Bronchial epithelial cell (primary cell): ENCODE measurements around the gene DMXL1. TPM values are rescaled to one million over a fixed set of nuclear protein-coding genes. Genes with fewer than 3 reads are reported as not detected.

ENCODE experiments used
- DNase-seq: peaks from one replicate; pipeline ENCODE4 v3.0.0-alpha.2; 2010; ENCODE audit warnings: low read depth
- FAIRE-seq: peaks from 2 replicates; lab custom pipeline; 2011; peaks lifted over from hg19 to GRCh38; lab: Jason Lieb, UNC
- H3K27me3 ChIP-seq: 2 replicates; pipeline ENCODE4 v1.5.1; 2011; ENCODE audit warnings: low read length; ENCODE audit not compliant: control insufficient read depth, insufficient read depth
- H3K36me3 ChIP-seq: 2 replicates; pipeline ENCODE4 v1.5.1; 2011; ENCODE audit warnings: low read length; ENCODE audit not compliant: control insufficient read depth, insufficient read depth
- H3K4me3 ChIP-seq: 2 replicates; pipeline ENCODE4 v1.5.1; 2011; ENCODE audit warnings: mild to moderate bottlenecking, low read depth, low read length, control low read depth
- total RNA-seq: library from RNA; depleted of rRNA; stranded (reverse); fragments of >200 nt; gene quantifications from 2 replicates; pipeline ENCODE4 v1.2.1, GENCODE V29; 2014
- TF ChIP-seq, protein P1 (sequence below): IDR thresholded peaks from 2 replicates; pipeline ENCODE4 v1.5.1; 2011; ENCODE audit warnings: mild to moderate bottlenecking, moderate library complexity, low read length, control low read depth, inconsistent platforms; ENCODE audit not compliant: insufficient read depth, severe bottlenecking

Gene DMXL1
- total RNA-seq, 1 donor from 2014 or later, result 32.1 TPM

DNA sequence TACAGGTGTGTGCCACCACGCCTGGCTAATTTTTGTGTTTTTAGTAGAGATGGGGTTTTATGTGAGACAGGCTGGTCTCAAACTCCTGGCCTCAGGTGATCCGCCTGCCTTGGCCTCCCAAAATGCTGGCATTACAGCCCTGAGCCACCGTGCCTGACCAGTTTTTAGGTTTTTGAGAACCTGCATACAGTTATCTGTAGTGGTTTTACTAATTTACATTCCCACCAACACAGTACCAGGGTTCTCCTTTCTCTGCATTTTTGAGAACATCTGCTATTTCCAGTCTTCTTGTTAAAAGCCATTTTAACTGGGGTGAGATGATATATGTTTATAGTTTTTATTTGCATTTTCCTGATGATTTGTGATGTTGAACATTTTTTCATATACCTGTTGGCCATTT lies 12.8 kb downstream of the DMXL1 start:
- FAIRE-seq, result no peak
- TF ChIP-seq, protein P1, sequence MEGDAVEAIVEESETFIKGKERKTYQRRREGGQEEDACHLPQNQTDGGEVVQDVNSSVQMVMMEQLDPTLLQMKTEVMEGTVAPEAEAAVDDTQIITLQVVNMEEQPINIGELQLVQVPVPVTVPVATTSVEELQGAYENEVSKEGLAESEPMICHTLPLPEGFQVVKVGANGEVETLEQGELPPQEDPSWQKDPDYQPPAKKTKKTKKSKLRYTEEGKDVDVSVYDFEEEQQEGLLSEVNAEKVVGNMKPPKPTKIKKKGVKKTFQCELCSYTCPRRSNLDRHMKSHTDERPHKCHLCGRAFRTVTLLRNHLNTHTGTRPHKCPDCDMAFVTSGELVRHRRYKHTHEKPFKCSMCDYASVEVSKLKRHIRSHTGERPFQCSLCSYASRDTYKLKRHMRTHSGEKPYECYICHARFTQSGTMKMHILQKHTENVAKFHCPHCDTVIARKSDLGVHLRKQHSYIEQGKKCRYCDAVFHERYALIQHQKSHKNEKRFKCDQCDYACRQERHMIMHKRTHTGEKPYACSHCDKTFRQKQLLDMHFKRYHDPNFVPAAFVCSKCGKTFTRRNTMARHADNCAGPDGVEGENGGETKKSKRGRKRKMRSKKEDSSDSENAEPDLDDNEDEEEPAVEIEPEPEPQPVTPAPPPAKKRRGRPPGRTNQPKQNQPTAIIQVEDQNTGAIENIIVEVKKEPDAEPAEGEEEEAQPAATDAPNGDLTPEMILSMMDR, result no peak

DNA sequence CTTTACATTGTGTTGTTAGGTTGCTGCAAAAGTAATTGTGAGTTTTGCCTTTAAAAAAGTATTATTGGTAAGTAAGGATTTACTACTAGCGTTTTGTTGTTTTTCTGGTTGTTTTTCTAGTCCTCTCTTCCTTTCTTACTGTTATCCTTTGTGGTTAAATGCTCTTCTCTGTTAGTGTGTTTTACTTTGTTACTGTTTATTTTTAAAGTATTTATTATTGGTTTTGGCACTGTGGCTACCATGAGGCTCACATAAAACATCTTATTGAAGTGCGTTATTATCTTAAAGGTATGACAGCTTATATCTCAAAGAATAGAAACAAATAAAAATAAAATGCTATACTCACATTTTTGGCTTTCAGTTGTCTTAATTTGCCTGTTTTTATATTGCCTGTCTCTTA lies 17.6 kb downstream of the DMXL1 start:
- Histone ChIP-seq H3K27me3 (no peaks in the 10 kb centered on the region), H3K36me3 (no peaks in the 10 kb centered on the region), H3K4me3 (no peak overlapping the region)
- TF ChIP-seq, protein P1, result no peak
- DNase-seq (no peak), FAIRE-seq (no peak)

More for the DNA sequence above, 12.8 kb downstream of the DMXL1 start:
- DNase-seq, result no peak
- Histone ChIP-seq H3K4me3 (no peak overlapping the region), H3K27me3 (no peaks in the 10 kb centered on the region), H3K36me3 (no peaks in the 10 kb centered on the region)

DNA sequence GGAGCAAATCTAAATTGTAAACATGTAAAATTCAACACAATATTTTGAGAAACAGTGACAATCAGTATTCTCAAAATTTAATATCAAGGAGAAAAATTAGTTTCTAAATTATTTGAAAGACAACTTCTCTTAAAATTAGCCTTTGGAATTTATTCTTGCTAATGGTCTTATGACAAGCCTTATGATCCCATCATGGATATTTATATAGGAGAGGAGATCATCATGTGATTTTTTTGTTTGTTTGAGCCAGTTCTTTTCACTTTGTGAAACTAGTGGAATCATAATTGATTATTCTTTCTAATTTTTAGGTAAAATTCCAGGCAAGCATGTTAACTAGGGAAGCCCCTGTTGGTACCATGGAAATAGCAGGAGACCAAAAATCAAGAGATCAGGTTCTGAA lies 24.7 kb downstream of the DMXL1 start:
- DNase-seq (no peak), FAIRE-seq (no peak)
- TF ChIP-seq, protein P1, result no peak
- peaks cover 1% of the 10 kb centered on the region for H3K36me3 ChIP-seq
- H3K4me3 ChIP-seq, result no peak overlapping the region
- no peaks in the 10 kb centered on the region for H3K27me3 ChIP-seq

DNA sequence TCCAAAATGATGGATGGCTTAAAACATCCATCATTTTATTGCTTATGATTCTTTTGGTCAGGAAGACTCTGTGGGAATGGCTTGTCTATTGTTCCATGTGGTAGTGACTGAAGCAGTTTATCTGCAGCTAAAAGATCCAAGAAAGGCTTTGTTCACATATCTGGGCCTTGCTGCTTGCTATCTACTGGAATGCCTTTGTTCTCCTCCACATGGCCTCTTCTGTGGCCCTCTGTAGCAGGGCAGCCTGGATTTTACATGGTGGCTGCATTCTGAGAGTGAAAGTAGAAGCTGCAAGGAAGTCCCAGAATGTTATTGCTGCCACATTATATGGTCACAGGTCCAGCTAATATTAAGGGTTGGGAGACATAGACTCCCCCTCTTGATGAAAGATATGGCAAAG lies 35.1 kb downstream of the DMXL1 start:
- FAIRE-seq, result no peak
- H3K27me3 ChIP-seq, result no peaks in the 10 kb centered on the region
- no peak for DNase-seq
- H3K36me3 ChIP-seq, result no peaks in the 10 kb centered on the region
- TF ChIP-seq, protein P1, result no peak
- H3K4me3 ChIP-seq, result no peak overlapping the region

DNA sequence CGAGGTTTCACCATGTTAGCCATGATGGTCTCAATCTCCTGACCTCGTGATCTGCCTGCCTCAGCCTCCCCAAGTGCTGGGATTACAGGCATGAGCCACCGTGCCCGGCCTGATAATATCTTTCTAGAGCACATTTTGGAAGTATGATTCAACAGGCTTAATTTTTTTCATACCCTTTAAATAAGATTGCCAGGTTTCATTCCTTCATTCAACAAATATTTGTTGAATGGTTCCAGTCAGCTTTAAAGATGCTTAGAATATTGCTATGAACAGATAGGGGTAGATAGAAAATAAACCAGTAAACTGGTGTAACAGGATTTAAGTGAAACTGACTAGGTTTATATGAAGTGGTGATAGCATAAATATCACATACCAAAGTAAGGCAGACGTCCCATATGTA lies 41.3 kb downstream of the DMXL1 start:
- FAIRE-seq, result no peak
- H3K27me3 ChIP-seq, result no peaks in the 10 kb centered on the region
- TF ChIP-seq, protein P1, result no peak
- no peak for DNase-seq
- no peaks in the 10 kb centered on the region for H3K36me3 ChIP-seq
- no peak overlapping the region for H3K4me3 ChIP-seq

DNA sequence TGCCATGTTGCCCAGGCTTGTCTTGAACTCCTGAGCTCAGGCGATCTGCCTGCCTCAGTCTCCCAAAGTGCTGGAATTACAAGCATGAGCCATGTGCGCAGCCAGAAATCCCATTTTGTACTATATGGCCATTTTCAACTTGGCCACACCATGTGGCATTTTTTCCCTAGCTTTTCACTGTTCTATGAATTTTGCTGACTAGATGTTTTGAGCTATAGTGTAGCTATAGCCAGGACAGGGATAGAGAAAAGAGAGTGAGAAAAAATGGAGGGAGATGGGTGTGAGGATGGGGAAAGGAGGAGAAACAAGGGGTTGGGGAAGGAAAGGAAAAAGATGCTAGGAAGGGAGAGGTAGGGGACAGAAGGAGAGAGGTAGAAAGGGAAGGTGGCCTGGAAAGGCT lies 46.4 kb downstream of the DMXL1 start:
- H3K27me3 ChIP-seq, result no peaks in the 10 kb centered on the region
- no peak overlapping the region for H3K4me3 ChIP-seq
- TF ChIP-seq, protein P1, result no peak
- no peak for FAIRE-seq
- H3K36me3 ChIP-seq, result no peaks in the 10 kb centered on the region
- DNase-seq, result no peak
